Bladder microvascular endothelial cell (primary cell): Measurements from ENCODE around the gene SMARCD3. TPM values are rescaled to one million over a fixed set of nuclear protein-coding genes. Genes with fewer than 3 reads are reported as not detected.

Experiments used
- total RNA-seq: library from RNA; depleted of rRNA; stranded (reverse); fragments of >200 nt; gene quantifications from 2 replicates; pipeline ENCODE4 v1.2.3, GENCODE V29; 2014

Gene SMARCD3
- 0.97 and 1.9 TPM in 2 replicates for total RNA-seq

GRCh38 chr7:151248346-151249033 lies at the start of gene SMARCD3:
SMARCD3 (minus strand) TSS chr7:151248694; CDS start chr7:151248562, 132 bp downstream.

GRCh38 chr7:151232091-151232916 lies 16.2 kb downstream of the SMARCD3 start, which contains the start of gene CHPF2:
CHPF2 (plus strand) TSS chr7:151232483; CDS start chr7:151234012, 1,529 bp downstream.

DNA sequence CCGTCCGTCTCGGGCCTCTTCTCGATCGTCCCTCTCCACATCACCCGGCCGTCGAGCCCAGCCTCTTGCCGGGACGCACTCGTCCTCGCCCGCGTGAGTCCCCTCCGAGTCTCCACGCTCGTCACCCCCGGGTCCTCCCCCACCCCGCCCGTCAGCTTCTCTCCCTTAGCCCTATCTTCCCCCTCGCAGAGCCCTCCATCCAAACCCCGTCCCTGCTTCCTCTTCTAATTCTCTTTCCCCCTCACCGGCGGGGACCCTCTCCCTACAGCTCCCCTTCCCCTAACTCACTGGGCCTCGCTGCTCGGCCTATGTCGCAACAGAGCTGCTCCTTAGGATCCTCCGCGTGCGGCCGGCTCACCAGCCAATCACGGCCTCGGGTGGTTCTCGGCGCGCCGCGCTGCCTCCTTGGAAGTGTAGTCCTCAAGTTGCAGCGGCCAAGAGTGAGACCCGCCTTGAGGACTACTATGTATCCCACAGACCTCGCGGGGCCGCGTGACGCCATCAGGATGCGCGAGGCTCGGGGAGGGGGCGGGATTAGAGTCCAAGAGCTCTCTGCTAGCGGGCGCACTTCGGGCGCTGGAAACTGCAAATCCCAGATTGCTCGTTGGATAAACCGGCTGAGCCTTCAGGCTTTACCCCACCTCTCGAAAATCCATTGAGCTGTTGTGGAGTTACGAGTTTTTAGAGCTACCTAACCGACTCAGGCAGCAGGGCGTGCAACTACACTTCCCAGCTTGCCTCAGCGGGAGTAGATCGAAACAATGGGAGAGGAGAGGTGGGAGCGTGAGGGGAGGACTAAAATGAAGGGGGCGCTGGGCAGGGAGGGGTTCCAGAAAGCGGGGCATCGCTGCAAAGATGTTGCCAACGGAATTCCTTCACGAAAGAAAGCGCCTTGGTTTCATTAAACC lies 21.4 kb downstream of the SMARCD3 start, which contains the start of gene ABCF2:
ABCF2 (minus strand) TSS at position 331 of the 908 bp plus-strand sequence. CDS start 747 bp downstream, outside the sequence.

DNA sequence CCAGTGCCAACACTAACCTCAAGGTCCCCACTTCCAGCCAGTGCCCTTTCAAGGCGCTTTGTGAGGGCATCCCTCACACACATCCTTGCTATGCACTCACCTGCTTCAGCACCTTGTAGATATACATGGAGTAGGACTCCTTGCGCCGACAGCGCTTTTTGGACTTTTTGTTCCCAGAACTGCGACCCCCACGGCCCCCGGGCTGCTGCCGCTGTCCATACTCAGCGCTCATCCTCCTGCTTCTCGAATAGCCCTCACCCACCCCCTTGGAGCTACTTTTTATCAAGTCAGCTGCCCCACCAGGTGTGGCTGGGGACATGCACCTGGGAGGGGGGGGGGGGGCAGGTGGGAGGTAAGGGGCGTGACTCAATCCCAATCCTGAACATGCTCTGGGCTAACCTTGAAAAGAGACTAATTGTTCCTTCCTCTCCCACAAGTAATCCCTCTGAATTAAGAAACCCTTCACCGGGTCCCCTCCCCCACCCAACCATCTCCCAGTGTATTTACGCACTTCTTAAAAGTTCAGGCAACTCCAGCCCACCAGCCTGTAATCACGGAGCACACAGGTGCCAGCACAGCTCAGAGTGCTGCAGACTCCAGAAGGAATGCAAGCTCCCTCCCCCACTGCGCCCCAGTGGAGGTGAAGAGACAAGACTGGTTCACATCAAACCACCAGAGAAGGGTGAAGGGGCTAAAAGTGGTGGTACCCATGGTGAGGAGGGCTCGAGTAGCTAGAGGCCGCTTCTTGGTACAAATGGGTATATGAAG lies 38.2 kb downstream of the SMARCD3 start, which contains the start of gene H2BK1:
H2BK1 (minus strand) TSS at position 402 of the 768 bp plus-strand sequence; CDS start at position 232, 170 bp downstream.

Other genes starting within 250 kb of the SMARCD3 start
- 0.19 TPM in 1 of 2 replicates, not detected in the other for gene ATG9B, start 224.2 kb downstream of the SMARCD3 start, total RNA-seq
- gene ABCB8, start 220.2 kb downstream of the SMARCD3 start, total RNA-seq = 14.6 and 26.1 TPM in 2 replicates
- gene ASIC3, start 200.2 kb downstream of the SMARCD3 start, total RNA-seq = 0.16 and 0.44 TPM in 2 replicates
- gene CDK5, start 190.8 kb downstream of the SMARCD3 start, total RNA-seq = 16.8 and 18.6 TPM in 2 replicates
- 59.6 and 131 TPM in 2 replicates for gene SLC4A2, start 189.1 kb downstream of the SMARCD3 start, total RNA-seq
- gene FASTK, start 167.9 kb downstream of the SMARCD3 start, total RNA-seq = 38.2 and 54.8 TPM in 2 replicates
- 16.5 and 16.8 TPM in 2 replicates for gene TMUB1, start 165.2 kb downstream of the SMARCD3 start, total RNA-seq
- gene AGAP3, start 162.2 kb downstream of the SMARCD3 start, total RNA-seq = 51.2 and 63.9 TPM in 2 replicates
- not detected in 2 replicates for gene GBX1, start 81.0 kb downstream of the SMARCD3 start, total RNA-seq
- not detected in 2 replicates for gene ASB10, start 61.4 kb downstream of the SMARCD3 start, total RNA-seq
- gene H2BK1, start 38.2 kb downstream of the SMARCD3 start, total RNA-seq = not detected in 2 replicates
- gene ABCF2, start 21.5 kb downstream of the SMARCD3 start, total RNA-seq = 44.2 and 53.0 TPM in 2 replicates
- gene CHPF2, start 16.2 kb downstream of the SMARCD3 start, total RNA-seq = 28.3 and 62.9 TPM in 2 replicates
- 30.6 and 52.4 TPM in 2 replicates for gene NUB1, start 93.1 kb upstream of the SMARCD3 start, total RNA-seq
- 0.16 TPM in 1 of 2 replicates, not detected in the other for gene WDR86, start 161.3 kb upstream of the SMARCD3 start, total RNA-seq
- gene CRYGN, start 191.4 kb upstream of the SMARCD3 start, total RNA-seq = not detected in 2 replicates